HEK293 (cell line): ENCODE data around the gene YEATS4.

Experiments
- CTCF ChIA-PET: fragments of 350-600 bp; formaldehyde crosslinking; extraction: SDS; loops from one replicate; lab custom pipeline; 2021; ENCODE audit warnings: antibody characterized with exemption; lab: Yijun Ruan, JAX
- POLR2A ChIA-PET: fragments of 300-600 bp; formaldehyde crosslinking; extraction: SDS; loops from one replicate; lab custom pipeline; 2020; ENCODE audit warnings: antibody characterized with exemption, inconsistent platforms; lab: Yijun Ruan, JAX
- H3K27ac ChIP-seq: fragments of 200-500 bp; sonication (Bioruptor generic); 2 replicates; pipeline ENCODE4 v1.5.1; 2014; ENCODE audit warnings: low read depth, low read length, control low read depth, inconsistent platforms; ENCODE audit errors: extremely low read depth
- H3K36me3 ChIP-seq, 2 experiments: fragments of 200-500 bp in 1 of 2; sonication (Bioruptor generic) in 1 of 2; 1 replicate in 1 of 2; 2 replicates in 1 of 2; pipeline ENCODE4 v1.5.1; 2014 to 2017; ENCODE audit warnings: inconsistent platforms in 2 of 2, low read length in 2 of 2; ENCODE audit not compliant: control insufficient read depth in 2 of 2, insufficient read depth in 1 of 2
- H3K4me1 ChIP-seq: fragments of 200-500 bp; sonication (Bioruptor generic); 2 replicates; pipeline ENCODE4 v1.5.1; 2014; ENCODE audit warnings: mild to moderate bottlenecking, low read length, inconsistent platforms; ENCODE audit not compliant: control insufficient read depth, insufficient read depth
- H3K4me3 ChIP-seq: 2 replicates; pipeline ENCODE4 v1.5.1; 2011; ENCODE audit warnings: low read depth, mild to moderate bottlenecking, control low read depth, low read length, moderate library complexity
- H3K9me3 ChIP-seq: fragments of 200-500 bp; sonication (Bioruptor generic); 2 replicates; pipeline ENCODE4 v1.5.1; 2014; ENCODE audit warnings: low read depth, low read length, inconsistent platforms; ENCODE audit not compliant: control insufficient read depth, insufficient read depth
- BCL11A ChIP-seq: fragments of 450-650 bp; formaldehyde crosslinking; IDR thresholded peaks from 2 replicates; pipeline ENCODE4 v1.5.1; 2016; ENCODE audit warnings: low read depth, missing biosample characterization, missing genetic modification characterization
- EGR2 ChIP-seq: fragments of 450-650 bp; formaldehyde crosslinking; IDR thresholded peaks from 2 replicates; pipeline ENCODE4 v1.5.1; 2016; ENCODE audit warnings: low read depth, missing biosample characterization, missing genetic modification characterization
- FEZF1 ChIP-seq: fragments of 450-650 bp; formaldehyde crosslinking; IDR thresholded peaks from 2 replicates; pipeline ENCODE4 v1.5.1; 2016; ENCODE audit warnings: missing biosample characterization, missing genetic modification characterization
- KLF1 ChIP-seq: fragments of 450-650 bp; formaldehyde crosslinking; IDR thresholded peaks from 2 replicates; pipeline ENCODE4 v1.5.1; 2016; ENCODE audit warnings: missing biosample characterization, missing genetic modification characterization
- KLF16 ChIP-seq: fragments of 450-650 bp; formaldehyde crosslinking; IDR thresholded peaks from 2 replicates; pipeline ENCODE4 v1.5.1; 2017; ENCODE audit warnings: missing biosample characterization, missing genetic modification characterization
- KLF9 ChIP-seq: fragments of 450-650 bp; formaldehyde crosslinking; IDR thresholded peaks from 2 replicates; pipeline ENCODE4 v1.5.1; 2016; ENCODE audit warnings: missing biosample characterization, missing genetic modification characterization, low read depth
- MZF1 ChIP-seq: fragments of 450-650 bp; formaldehyde crosslinking; IDR thresholded peaks from 2 replicates; pipeline ENCODE4 v1.5.1; 2017; ENCODE audit warnings: missing biosample characterization, missing genetic modification characterization, borderline replicate concordance
- PRDM1 ChIP-seq: fragments of 450-650 bp; formaldehyde crosslinking; IDR thresholded peaks from 2 replicates; pipeline ENCODE4; 2016; ENCODE audit warnings: missing biosample characterization, missing genetic modification characterization
- SALL2 ChIP-seq: fragments of 450-650 bp; formaldehyde crosslinking; IDR thresholded peaks from 2 replicates; pipeline ENCODE4 v1.5.0; 2017; ENCODE audit warnings: missing biosample characterization, mild to moderate bottlenecking, missing genetic modification characterization, borderline replicate concordance
- YY2 ChIP-seq: fragments of 450-650 bp; formaldehyde crosslinking; IDR thresholded peaks from 2 replicates; pipeline ENCODE4 v1.5.1; 2016; ENCODE audit warnings: missing biosample characterization, missing genetic modification characterization
- ZBTB1 ChIP-seq: fragments of 450-650 bp; formaldehyde crosslinking; IDR thresholded peaks from 2 replicates; pipeline ENCODE4 v1.5.1; 2016; ENCODE audit warnings: missing biosample characterization, missing genetic modification characterization
- ZBTB17 ChIP-seq: fragments of 450-650 bp; formaldehyde crosslinking; IDR thresholded peaks from 2 replicates; pipeline ENCODE4 v1.5.1; 2016; ENCODE audit warnings: missing biosample characterization, missing genetic modification characterization
- ZBTB6 ChIP-seq: fragments of 450-650 bp; formaldehyde crosslinking; IDR thresholded peaks from 2 replicates; pipeline ENCODE4 v1.5.1; 2017; ENCODE audit warnings: missing biosample characterization, missing genetic modification characterization
- ZFHX2 ChIP-seq: fragments of 450-650 bp; formaldehyde crosslinking; conservative IDR thresholded peaks from 2 replicates; pipeline ENCODE4 v1.5.1; 2016; ENCODE audit warnings: missing biosample characterization, missing genetic modification characterization
- ZNF175 ChIP-seq: fragments of 450-650 bp; formaldehyde crosslinking; IDR thresholded peaks from 2 replicates; pipeline ENCODE4 v1.5.1; 2016; ENCODE audit warnings: missing biosample characterization, missing genetic modification characterization
- ZNF335 ChIP-seq: fragments of 450-650 bp; formaldehyde crosslinking; conservative IDR thresholded peaks from 2 replicates; pipeline ENCODE4 v1.5.1; 2016; ENCODE audit warnings: missing biosample characterization, missing genetic modification characterization
- ZNF366 ChIP-seq: fragments of 450-650 bp; formaldehyde crosslinking; conservative IDR thresholded peaks from 2 replicates; pipeline ENCODE4 v1.5.1; 2016; ENCODE audit warnings: missing biosample characterization, missing genetic modification characterization
- ZNF37A ChIP-seq: fragments of 450-650 bp; IDR thresholded peaks from 2 replicates; pipeline ENCODE4 v1.5.1; 2018; ENCODE audit warnings: missing biosample characterization, missing genetic modification characterization
- ZNF548 ChIP-seq: fragments of 450-650 bp; formaldehyde crosslinking; IDR thresholded peaks from 2 replicates; pipeline ENCODE4 v1.5.1; 2016; ENCODE audit warnings: missing biosample characterization, missing genetic modification characterization
- ZNF600 ChIP-seq: fragments of 450-650 bp; formaldehyde crosslinking; IDR thresholded peaks from 2 replicates; pipeline ENCODE4 v1.5.1; 2016; ENCODE audit warnings: missing biosample characterization, missing genetic modification characterization
- ZNF639 ChIP-seq: fragments of 450-650 bp; formaldehyde crosslinking; IDR thresholded peaks from 2 replicates; pipeline ENCODE4 v1.5.1; 2016; ENCODE audit warnings: missing biosample characterization, missing genetic modification characterization
- ZNF701 ChIP-seq: fragments of 450-650 bp; formaldehyde crosslinking; IDR thresholded peaks from 2 replicates; pipeline ENCODE4 v1.5.1; 2016; ENCODE audit warnings: missing biosample characterization, missing genetic modification characterization
- ZNF792 ChIP-seq: fragments of 450-650 bp; formaldehyde crosslinking; IDR thresholded peaks from 2 replicates; pipeline ENCODE4 v1.5.1; 2016; ENCODE audit warnings: missing biosample characterization, missing genetic modification characterization
- ZNF843 ChIP-seq: fragments of 450-650 bp; formaldehyde crosslinking; IDR thresholded peaks from 2 replicates; pipeline ENCODE4 v1.5.1; 2016; ENCODE audit warnings: missing biosample characterization, missing genetic modification characterization
- ZSCAN4 ChIP-seq: fragments of 450-650 bp; formaldehyde crosslinking; IDR thresholded peaks from 2 replicates; pipeline ENCODE4 v1.5.1; 2017; ENCODE audit warnings: missing biosample characterization, missing genetic modification characterization

YEATS4 gene

GRCh38 chr12:69354172-69354555, 5.4 kb upstream of the YEATS4 start:
- no peak overlapping the region for H3K27ac ChIP-seq
- H3K36me3 ChIP-seq, result no peaks in the 10 kb centered on the region
- POLR2A ChIA-PET, result no interaction called here
- no peaks in the 10 kb centered on the region for H3K9me3 ChIP-seq
- TF ChIP-seq KLF9 (tag by site-specific recombination), result no peak
- TF ChIP-seq ZNF701 (tag by site-specific recombination), result no peak
- TF ChIP-seq BCL11A (tag by site-specific recombination), result no peak
- TF ChIP-seq ZNF792 (tag by site-specific recombination), result no peak
- TF ChIP-seq ZBTB6 (tag by site-specific recombination), result no peak
- TF ChIP-seq ZBTB1 (tag by site-specific recombination), result no peak
- TF ChIP-seq ZNF548 (tag by site-specific recombination), result no peak
- TF ChIP-seq ZNF37A (tag by site-specific recombination), result no peak
- TF ChIP-seq MZF1 (tag by site-specific recombination), result no peak
- CTCF ChIA-PET, result interaction anchor here (1.1 kb wide), 1 partner anchor 197 kb away, joined by 3 read pairs; no protein-coding TSS in a partner anchor
- H3K4me1 ChIP-seq, result peaks cover 3% of the 10 kb centered on the region; the same call in 1 of the 2 replicates
- H3K4me3 ChIP-seq, result no peak overlapping the region

GRCh38 chr12:69354556-69355187, 4.9 kb upstream of the YEATS4 start:
- TF ChIP-seq ZNF175 (tag by site-specific recombination) (no peak), ZNF843 (tag by site-specific recombination) (0 out of 2 replicates have a peak, but pooled peaks have one; percentile 14), YY2 (tag by site-specific recombination) (peak; percentile 61; the same call in 1 of the 2 replicates), ZNF366 (tag by site-specific recombination) (peak; percentile 58; the same call in 1 of the 2 replicates), EGR2 (tag by site-specific recombination) (peak; percentile 81), KLF1 (tag by site-specific recombination) (no peak), ZNF639 (no peak), ZBTB17 (peak; percentile 78), ZNF600 (tag by site-specific recombination) (peak; percentile 36; the same call in 1 of the 2 replicates), MZF1 (tag by site-specific recombination) (peak; percentile 55; the same call in 1 of the 2 replicates), ZSCAN4 (tag by site-specific recombination) (no peak), ZFHX2 (peak; percentile 45), ZNF335 (tag by site-specific recombination) (peak; percentile 31; the same call in 1 of the 2 replicates), FEZF1 (tag by site-specific recombination) (peak; percentile 53), KLF16 (tag by site-specific recombination) (0 out of 2 replicates have a peak, but pooled peaks have one; percentile 14), SALL2 (tag by site-specific recombination) (no peak), PRDM1 (tag by site-specific recombination) (peak; percentile 57)
- CTCF ChIA-PET, result interaction anchor here (0.8 to 1.1 kb wide), 2 partner anchors 198 to 216 kb away, joined by 3 read pairs; no protein-coding TSS in a partner anchor
- H3K9me3 ChIP-seq, result no peaks in the 10 kb centered on the region
- POLR2A ChIA-PET, result no interaction called here
- H3K27ac ChIP-seq, result no peak overlapping the region
- peaks cover 3% of the 10 kb centered on the region; the same call in 1 of the 2 replicates for H3K4me1 ChIP-seq
- no peaks in the 10 kb centered on the region for H3K36me3 ChIP-seq
- H3K4me3 ChIP-seq, result no peak overlapping the region
